Measurements from ENCODE around the gene CAMK2N2. TPM values are rescaled to one million over a fixed set of nuclear protein-coding genes. Genes with fewer than 3 reads are reported as not detected.

Gene CAMK2N2
- total and polyA plus RNA-seq, 9 of the 15 experiments (the other 6 are each of a cell fraction or from before 2014, with no cell fraction given) = 0.08 to 0.22 (median 0.11) TPM; not detected in 5

DNA sequence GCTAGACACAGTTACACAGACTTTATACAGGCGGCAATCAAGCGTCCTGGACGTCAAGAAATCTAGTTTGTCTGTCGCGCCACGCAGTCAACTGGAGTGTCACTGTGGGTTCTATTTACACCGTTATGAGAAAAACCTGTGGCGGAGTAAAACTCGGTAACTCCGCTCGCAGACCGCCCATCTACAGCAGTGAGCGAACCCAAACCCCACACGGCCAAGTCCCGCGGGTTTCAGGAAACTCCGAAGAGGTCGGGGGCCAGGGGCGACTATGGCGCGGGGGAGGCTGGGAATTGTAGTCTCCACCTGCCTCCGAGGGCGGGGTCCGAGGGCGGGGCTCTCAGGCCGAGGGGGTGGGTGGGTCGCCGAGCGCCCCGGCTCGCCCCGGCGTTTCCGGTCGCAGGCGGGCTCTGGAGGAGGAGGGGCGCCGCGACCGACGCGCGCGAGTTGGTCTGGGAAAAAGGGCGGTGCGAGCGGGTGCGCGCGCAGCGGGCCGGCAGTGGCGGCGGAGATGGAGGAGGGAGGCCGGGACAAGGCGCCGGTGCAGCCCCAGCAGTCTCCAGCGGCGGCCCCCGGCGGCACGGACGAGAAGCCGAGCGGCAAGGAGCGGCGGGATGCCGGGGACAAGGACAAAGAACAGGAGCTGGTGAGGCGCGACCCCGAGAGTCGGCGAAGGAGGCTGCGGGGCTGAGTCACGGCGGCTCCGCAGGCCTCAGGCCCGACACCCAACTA, 37.6 kb upstream of the CAMK2N2 start, which contains the start of gene PSMD2 (continued):
- TF ChIP-seq, protein P1, sequence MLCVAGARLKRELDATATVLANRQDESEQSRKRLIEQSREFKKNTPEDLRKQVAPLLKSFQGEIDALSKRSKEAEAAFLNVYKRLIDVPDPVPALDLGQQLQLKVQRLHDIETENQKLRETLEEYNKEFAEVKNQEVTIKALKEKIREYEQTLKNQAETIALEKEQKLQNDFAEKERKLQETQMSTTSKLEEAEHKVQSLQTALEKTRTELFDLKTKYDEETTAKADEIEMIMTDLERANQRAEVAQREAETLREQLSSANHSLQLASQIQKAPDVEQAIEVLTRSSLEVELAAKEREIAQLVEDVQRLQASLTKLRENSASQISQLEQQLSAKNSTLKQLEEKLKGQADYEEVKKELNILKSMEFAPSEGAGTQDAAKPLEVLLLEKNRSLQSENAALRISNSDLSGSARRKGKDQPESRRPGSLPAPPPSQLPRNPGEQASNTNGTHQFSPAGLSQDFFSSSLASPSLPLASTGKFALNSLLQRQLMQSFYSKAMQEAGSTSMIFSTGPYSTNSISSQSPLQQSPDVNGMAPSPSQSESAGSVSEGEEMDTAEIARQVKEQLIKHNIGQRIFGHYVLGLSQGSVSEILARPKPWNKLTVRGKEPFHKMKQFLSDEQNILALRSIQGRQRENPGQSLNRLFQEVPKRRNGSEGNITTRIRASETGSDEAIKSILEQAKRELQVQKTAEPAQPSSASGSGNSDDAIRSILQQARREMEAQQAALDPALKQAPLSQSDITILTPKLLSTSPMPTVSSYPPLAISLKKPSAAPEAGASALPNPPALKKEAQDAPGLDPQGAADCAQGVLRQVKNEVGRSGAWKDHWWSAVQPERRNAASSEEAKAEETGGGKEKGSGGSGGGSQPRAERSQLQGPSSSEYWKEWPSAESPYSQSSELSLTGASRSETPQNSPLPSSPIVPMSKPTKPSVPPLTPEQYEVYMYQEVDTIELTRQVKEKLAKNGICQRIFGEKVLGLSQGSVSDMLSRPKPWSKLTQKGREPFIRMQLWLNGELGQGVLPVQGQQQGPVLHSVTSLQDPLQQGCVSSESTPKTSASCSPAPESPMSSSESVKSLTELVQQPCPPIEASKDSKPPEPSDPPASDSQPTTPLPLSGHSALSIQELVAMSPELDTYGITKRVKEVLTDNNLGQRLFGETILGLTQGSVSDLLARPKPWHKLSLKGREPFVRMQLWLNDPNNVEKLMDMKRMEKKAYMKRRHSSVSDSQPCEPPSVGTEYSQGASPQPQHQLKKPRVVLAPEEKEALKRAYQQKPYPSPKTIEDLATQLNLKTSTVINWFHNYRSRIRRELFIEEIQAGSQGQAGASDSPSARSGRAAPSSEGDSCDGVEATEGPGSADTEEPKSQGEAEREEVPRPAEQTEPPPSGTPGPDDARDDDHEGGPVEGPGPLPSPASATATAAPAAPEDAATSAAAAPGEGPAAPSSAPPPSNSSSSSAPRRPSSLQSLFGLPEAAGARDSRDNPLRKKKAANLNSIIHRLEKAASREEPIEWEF (CRISPR knock-in tag; IDR thresholded peaks at IDR 0.05) = no peak
- peak; percentile 90 for TF ChIP-seq KDM5B (IDR thresholded peaks at IDR 0.05; ENCODE audit: insufficient replicate concordance, low read depth, low read length)
- no peak for TF ChIP-seq CBFB (CRISPR knock-in tag; IDR thresholded peaks at IDR 0.05)
- no peak for TF ChIP-seq ZNF212 (CRISPR knock-in tag; IDR thresholded peaks at IDR 0.05)
- no peak for TF ChIP-seq HDAC3 (IDR thresholded peaks at IDR 0.05; ENCODE audit: borderline replicate concordance, partially characterized antibody)
- TF ChIP-seq, protein P2, sequence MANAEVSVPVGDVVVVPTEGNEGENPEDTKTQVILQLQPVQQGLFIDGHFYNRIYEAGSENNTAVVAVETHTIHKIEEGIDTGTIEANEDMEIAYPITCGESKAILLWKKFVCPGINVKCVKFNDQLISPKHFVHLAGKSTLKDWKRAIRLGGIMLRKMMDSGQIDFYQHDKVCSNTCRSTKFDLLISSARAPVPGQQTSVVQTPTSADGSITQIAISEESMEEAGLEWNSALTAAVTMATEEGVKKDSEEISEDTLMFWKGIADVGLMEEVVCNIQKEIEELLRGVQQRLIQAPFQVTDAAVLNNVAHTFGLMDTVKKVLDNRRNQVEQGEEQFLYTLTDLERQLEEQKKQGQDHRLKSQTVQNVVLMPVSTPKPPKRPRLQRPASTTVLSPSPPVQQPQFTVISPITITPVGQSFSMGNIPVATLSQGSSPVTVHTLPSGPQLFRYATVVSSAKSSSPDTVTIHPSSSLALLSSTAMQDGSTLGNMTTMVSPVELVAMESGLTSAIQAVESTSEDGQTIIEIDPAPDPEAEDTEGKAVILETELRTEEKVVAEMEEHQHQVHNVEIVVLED (CRISPR knock-in tag; IDR thresholded peaks at IDR 0.05) = no peak; the same call in 1 of the 2 replicates
- TF ChIP-seq, protein P3, sequence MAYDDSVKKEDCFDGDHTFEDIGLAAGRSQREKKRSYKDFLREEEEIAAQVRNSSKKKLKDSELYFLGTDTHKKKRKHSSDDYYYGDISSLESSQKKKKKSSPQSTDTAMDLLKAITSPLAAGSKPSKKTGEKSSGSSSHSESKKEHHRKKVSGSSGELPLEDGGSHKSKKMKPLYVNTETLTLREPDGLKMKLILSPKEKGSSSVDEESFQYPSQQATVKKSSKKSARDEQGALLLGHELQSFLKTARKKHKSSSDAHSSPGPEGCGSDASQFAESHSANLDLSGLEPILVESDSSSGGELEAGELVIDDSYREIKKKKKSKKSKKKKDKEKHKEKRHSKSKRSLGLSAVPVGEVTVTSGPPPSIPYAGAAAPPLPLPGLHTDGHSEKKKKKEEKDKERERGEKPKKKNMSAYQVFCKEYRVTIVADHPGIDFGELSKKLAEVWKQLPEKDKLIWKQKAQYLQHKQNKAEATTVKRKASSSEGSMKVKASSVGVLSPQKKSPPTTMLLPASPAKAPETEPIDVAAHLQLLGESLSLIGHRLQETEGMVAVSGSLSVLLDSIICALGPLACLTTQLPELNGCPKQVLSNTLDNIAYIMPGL (CRISPR knock-in tag; IDR thresholded peaks at IDR 0.05) = no peak; the same call in 1 of the 2 replicates
- no peak for TF ChIP-seq KDM1A (IDR thresholded peaks at IDR 0.05)
- TF ChIP-seq, protein P4, sequence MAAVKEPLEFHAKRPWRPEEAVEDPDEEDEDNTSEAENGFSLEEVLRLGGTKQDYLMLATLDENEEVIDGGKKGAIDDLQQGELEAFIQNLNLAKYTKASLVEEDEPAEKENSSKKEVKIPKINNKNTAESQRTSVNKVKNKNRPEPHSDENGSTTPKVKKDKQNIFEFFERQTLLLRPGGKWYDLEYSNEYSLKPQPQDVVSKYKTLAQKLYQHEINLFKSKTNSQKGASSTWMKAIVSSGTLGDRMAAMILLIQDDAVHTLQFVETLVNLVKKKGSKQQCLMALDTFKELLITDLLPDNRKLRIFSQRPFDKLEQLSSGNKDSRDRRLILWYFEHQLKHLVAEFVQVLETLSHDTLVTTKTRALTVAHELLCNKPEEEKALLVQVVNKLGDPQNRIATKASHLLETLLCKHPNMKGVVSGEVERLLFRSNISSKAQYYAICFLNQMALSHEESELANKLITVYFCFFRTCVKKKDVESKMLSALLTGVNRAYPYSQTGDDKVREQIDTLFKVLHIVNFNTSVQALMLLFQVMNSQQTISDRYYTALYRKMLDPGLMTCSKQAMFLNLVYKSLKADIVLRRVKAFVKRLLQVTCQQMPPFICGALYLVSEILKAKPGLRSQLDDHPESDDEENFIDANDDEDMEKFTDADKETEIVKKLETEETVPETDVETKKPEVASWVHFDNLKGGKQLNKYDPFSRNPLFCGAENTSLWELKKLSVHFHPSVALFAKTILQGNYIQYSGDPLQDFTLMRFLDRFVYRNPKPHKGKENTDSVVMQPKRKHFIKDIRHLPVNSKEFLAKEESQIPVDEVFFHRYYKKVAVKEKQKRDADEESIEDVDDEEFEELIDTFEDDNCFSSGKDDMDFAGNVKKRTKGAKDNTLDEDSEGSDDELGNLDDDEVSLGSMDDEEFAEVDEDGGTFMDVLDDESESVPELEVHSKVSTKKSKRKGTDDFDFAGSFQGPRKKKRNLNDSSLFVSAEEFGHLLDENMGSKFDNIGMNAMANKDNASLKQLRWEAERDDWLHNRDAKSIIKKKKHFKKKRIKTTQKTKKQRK (IDR thresholded peaks at IDR 0.05; ENCODE audit: borderline replicate concordance, low read depth, low read length) = no peak
- TF ChIP-seq ZNF780A (CRISPR knock-in tag; IDR thresholded peaks at IDR 0.05) = no peak
- no peak for TF ChIP-seq ZFPM2 (CRISPR knock-in tag; IDR thresholded peaks at IDR 0.05)
- TF ChIP-seq PTRF (tag; IDR thresholded peaks at IDR 0.05) = no peak

Measured in K562 (cell line).